WTC11 (cell line): Measurements from ENCODE around the gene SLC22A8. TPM values are rescaled to one million over a fixed set of nuclear protein-coding genes. Genes with fewer than 3 reads are reported as not detected.
"Not testable (repeated sequence)": the region's sequence is repeated elsewhere in the genome, so short reads cannot be mapped to it uniquely, and the experiment has no call there.

ENCODE experiments used
- ATAC-seq: fragments of 200-7000 bp; cut with Tn5 transposase; 2 replicates; pipeline ENCODE4 v1.10.0; 2021; ENCODE audit warnings: mild to moderate bottlenecking, moderate library complexity
- CTCF ChIA-PET: fragments of 300-600 bp; sonication (Branson Sonifier 250); formaldehyde crosslinking; loops from one replicate; lab custom pipeline; 2021; ENCODE audit warnings: antibody characterized with exemption; lab: Charles Lee
- POLR2A ChIA-PET: fragments of 350-600 bp; sonication (Branson Sonifier 250); formaldehyde crosslinking; loops from one replicate; lab custom pipeline; 2021; ENCODE audit warnings: antibody characterized with exemption; lab: Charles Lee
- DNase-seq: peaks from one replicate; pipeline ENCODE4 v3.0.0; 2021; ENCODE audit warnings: low spot score
- H3K27ac Mint-ChIP-seq: 2 replicates; pipeline ENCODE4 v1.8.0; 2021; ENCODE audit warnings: mixed read lengths
- H3K27me3 Mint-ChIP-seq: 2 replicates; pipeline ENCODE4 v1.8.0; 2021; ENCODE audit warnings: low read depth, mild to moderate bottlenecking, moderate library complexity, mixed read lengths
- H3K36me3 Mint-ChIP-seq: 2 replicates; pipeline ENCODE4 v1.8.0; 2021; ENCODE audit warnings: mixed read lengths
- H3K4me1 Mint-ChIP-seq: 2 replicates; pipeline ENCODE4 v1.8.0; 2022; ENCODE audit warnings: mixed read lengths
- H3K4me3 Mint-ChIP-seq: 2 replicates; pipeline ENCODE4 v1.8.0; 2021; ENCODE audit warnings: mild to moderate bottlenecking, moderate library complexity, mixed read lengths
- H3K9me3 Mint-ChIP-seq: 2 replicates; pipeline ENCODE4 v1.8.0; 2021; ENCODE audit warnings: mixed read lengths
- CREB1 ChIP-seq: sonication (generic); formaldehyde crosslinking; IDR thresholded peaks from 2 replicates; pipeline ENCODE4 v1.8.0; 2023; ENCODE audit warnings: mild to moderate bottlenecking, missing genetic modification reagents
- FOXK1 ChIP-seq: sonication (generic); formaldehyde crosslinking; IDR thresholded peaks from 2 replicates; pipeline ENCODE4 v1.8.0; 2022; ENCODE audit warnings: mild to moderate bottlenecking, moderate library complexity, missing genetic modification reagents
- FOXP1 ChIP-seq: sonication (generic); formaldehyde crosslinking; IDR thresholded peaks from 2 replicates; pipeline ENCODE4 v1.8.0; 2022; ENCODE audit warnings: missing genetic modification reagents, mild to moderate bottlenecking, moderate library complexity, borderline replicate concordance
- MXD4 ChIP-seq: fragments of 250-450 bp; sonication (Bioruptor Pico); IDR thresholded peaks from 2 replicates; pipeline ENCODE4 v1.8.0; 2021; ENCODE audit warnings: mild to moderate bottlenecking, moderate library complexity, borderline replicate concordance
- NR1H2 ChIP-seq: sonication (generic); formaldehyde crosslinking; IDR thresholded peaks from 2 replicates; pipeline ENCODE4 v1.9.0; 2021; ENCODE audit warnings: mild to moderate bottlenecking, moderate library complexity, missing genetic modification reagents
- NR2C2 ChIP-seq: sonication (generic); formaldehyde crosslinking; IDR thresholded peaks from 2 replicates; pipeline ENCODE4 v1.8.0; 2022; ENCODE audit warnings: mild to moderate bottlenecking, missing genetic modification reagents
- NR3C1 ChIP-seq: sonication (generic); formaldehyde crosslinking; conservative IDR thresholded peaks from 2 replicates; pipeline ENCODE4 v1.8.1; 2023; ENCODE audit warnings: low read depth, mild to moderate bottlenecking, missing genetic modification reagents
- OVOL2 ChIP-seq: fragments of 250-450 bp; sonication (Bioruptor Pico); IDR thresholded peaks from 2 replicates; pipeline ENCODE4 v1.9.0; 2021; ENCODE audit warnings: mild to moderate bottlenecking, borderline replicate concordance
- PRDM15 ChIP-seq: sonication (generic); formaldehyde crosslinking; IDR thresholded peaks from 2 replicates; pipeline ENCODE4 v1.8.0; 2022; ENCODE audit warnings: missing genetic modification reagents
- SMAD4 ChIP-seq: sonication (generic); formaldehyde crosslinking; IDR thresholded peaks from 2 replicates; pipeline ENCODE4 v1.8.0; 2022; ENCODE audit warnings: mild to moderate bottlenecking, missing genetic modification reagents
- TCF7 ChIP-seq: sonication (generic); formaldehyde crosslinking; IDR thresholded peaks from 2 replicates; pipeline ENCODE4 v1.8.0; 2022; ENCODE audit warnings: mild to moderate bottlenecking, low read depth, missing genetic modification reagents, moderate library complexity
- TEAD4 ChIP-seq: sonication (generic); formaldehyde crosslinking; IDR thresholded peaks from 2 replicates; pipeline ENCODE4 v1.8.0; 2022; ENCODE audit warnings: mild to moderate bottlenecking, missing genetic modification reagents
- USF1 ChIP-seq: sonication (generic); formaldehyde crosslinking; IDR thresholded peaks from 2 replicates; pipeline ENCODE4 v1.8.0; 2022; ENCODE audit warnings: mild to moderate bottlenecking, missing genetic modification reagents
- USF2 ChIP-seq: sonication (generic); formaldehyde crosslinking; IDR thresholded peaks from 2 replicates; pipeline ENCODE4 v1.8.1; 2023; ENCODE audit warnings: mild to moderate bottlenecking, missing genetic modification reagents, moderate library complexity
- ZBTB21 ChIP-seq: sonication (generic); formaldehyde crosslinking; IDR thresholded peaks from 2 replicates; pipeline ENCODE4 v1.8.1; 2023; ENCODE audit warnings: mild to moderate bottlenecking, missing genetic modification reagents, borderline replicate concordance
- ZNF423 ChIP-seq: fragments of 250-450 bp; sonication (Bioruptor Pico); IDR thresholded peaks from 2 replicates; pipeline ENCODE4 v2.1.2; 2022; ENCODE audit warnings: mild to moderate bottlenecking, moderate library complexity
- ZNF512 ChIP-seq: sonication (generic); formaldehyde crosslinking; IDR thresholded peaks from 2 replicates; pipeline ENCODE4 v1.8.1; 2022; ENCODE audit warnings: missing genetic modification reagents, borderline replicate concordance
- ZNF671 ChIP-seq: fragments of 250-450 bp; sonication (Bioruptor Pico); IDR thresholded peaks from 2 replicates; pipeline ENCODE4 v1.8.0; 2021; ENCODE audit warnings: mild to moderate bottlenecking
- total RNA-seq: library from RNA; stranded (reverse); gene quantifications from 3 replicates; pipeline ENCODE4 v1.2.3, GENCODE V29; 2021
- TF ChIP-seq, protein P1 (sequence below): sonication (generic); formaldehyde crosslinking; IDR thresholded peaks from 2 replicates; pipeline ENCODE4 v1.8.0; 2022; ENCODE audit warnings: mild to moderate bottlenecking, missing genetic modification reagents
- TF ChIP-seq, protein P2 (sequence below): fragments of 200-600 bp; IDR thresholded peaks from 2 replicates; pipeline ENCODE4 v1.8.0; 2022; ENCODE audit warnings: antibody characterized with exemption

Gene SLC22A8
- total RNA-seq, 1 experiment from 2014 or later = not detected

- TF ChIP-seq, protein P1, sequence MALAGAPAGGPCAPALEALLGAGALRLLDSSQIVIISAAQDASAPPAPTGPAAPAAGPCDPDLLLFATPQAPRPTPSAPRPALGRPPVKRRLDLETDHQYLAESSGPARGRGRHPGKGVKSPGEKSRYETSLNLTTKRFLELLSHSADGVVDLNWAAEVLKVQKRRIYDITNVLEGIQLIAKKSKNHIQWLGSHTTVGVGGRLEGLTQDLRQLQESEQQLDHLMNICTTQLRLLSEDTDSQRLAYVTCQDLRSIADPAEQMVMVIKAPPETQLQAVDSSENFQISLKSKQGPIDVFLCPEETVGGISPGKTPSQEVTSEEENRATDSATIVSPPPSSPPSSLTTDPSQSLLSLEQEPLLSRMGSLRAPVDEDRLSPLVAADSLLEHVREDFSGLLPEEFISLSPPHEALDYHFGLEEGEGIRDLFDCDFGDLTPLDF (CRISPR knock-in tag) = no peak
- no peak for TF ChIP-seq NR3C1 (CRISPR knock-in tag)
- no peak for TF ChIP-seq FOXP1
- no peak for TF ChIP-seq ZNF423 (CRISPR knock-in tag)
- TF ChIP-seq, all 79 proteins: peak for 0
These were observed at the start of gene SLC22A8 (continued) for GRCh38 chr11:63015521-63016215.

- H3K4me3 Mint-ChIP-seq, POLR2A ChIA-PET, H3K4me1 Mint-ChIP-seq, CTCF ChIA-PET, DNase-seq, ATAC-seq, H3K36me3 Mint-ChIP-seq, H3K27ac Mint-ChIP-seq: not testable (repeated sequence)
- Mint-ChIP-seq H3K9me3 (peaks cover 47% of the 10 kb centered on the region), H3K27me3 (peaks cover 27% of the 10 kb centered on the region)
These were observed 30.6 kb upstream of the SLC22A8 start for GRCh38 chr11:63046203-63046602.

- no peaks in the 10 kb centered on the region for H3K4me1 Mint-ChIP-seq
- H3K27ac Mint-ChIP-seq = no peak overlapping the region
- H3K9me3 Mint-ChIP-seq = peaks cover 42% of the 10 kb centered on the region
- ATAC-seq = no peak
- no peak for DNase-seq
- ChIA-PET POLR2A (no interaction called here), CTCF (interaction anchor here (1.3 kb wide), 1 partner anchor 134 kb away, joined by 3 read pairs; no protein-coding TSS in a partner anchor)
- H3K4me3 Mint-ChIP-seq = no peak overlapping the region
- peaks cover 37% of the 10 kb centered on the region for H3K27me3 Mint-ChIP-seq
- peaks cover 4% of the 10 kb centered on the region for H3K36me3 Mint-ChIP-seq
- no peak for TF ChIP-seq ZNF512 (CRISPR knock-in tag)
- no peak for TF ChIP-seq TCF7 (CRISPR knock-in tag)
- TF ChIP-seq CREB1 (CRISPR knock-in tag) = no peak
- no peak for TF ChIP-seq USF1 (CRISPR knock-in tag)
- TF ChIP-seq ZBTB21 (CRISPR knock-in tag) = no peak
- no peak for TF ChIP-seq ZNF671 (CRISPR knock-in tag)
- no peak for TF ChIP-seq USF2 (CRISPR knock-in tag)
- TF ChIP-seq FOXK1 (CRISPR knock-in tag) = no peak
- no peak for TF ChIP-seq SMAD4
- no peak for TF ChIP-seq OVOL2 (CRISPR knock-in tag)
- TF ChIP-seq PRDM15 (CRISPR knock-in tag) = no peak
- TF ChIP-seq MXD4 (CRISPR knock-in tag) = no peak
- TF ChIP-seq ZNF423 (CRISPR knock-in tag) = no peak
- TF ChIP-seq, protein P2, sequence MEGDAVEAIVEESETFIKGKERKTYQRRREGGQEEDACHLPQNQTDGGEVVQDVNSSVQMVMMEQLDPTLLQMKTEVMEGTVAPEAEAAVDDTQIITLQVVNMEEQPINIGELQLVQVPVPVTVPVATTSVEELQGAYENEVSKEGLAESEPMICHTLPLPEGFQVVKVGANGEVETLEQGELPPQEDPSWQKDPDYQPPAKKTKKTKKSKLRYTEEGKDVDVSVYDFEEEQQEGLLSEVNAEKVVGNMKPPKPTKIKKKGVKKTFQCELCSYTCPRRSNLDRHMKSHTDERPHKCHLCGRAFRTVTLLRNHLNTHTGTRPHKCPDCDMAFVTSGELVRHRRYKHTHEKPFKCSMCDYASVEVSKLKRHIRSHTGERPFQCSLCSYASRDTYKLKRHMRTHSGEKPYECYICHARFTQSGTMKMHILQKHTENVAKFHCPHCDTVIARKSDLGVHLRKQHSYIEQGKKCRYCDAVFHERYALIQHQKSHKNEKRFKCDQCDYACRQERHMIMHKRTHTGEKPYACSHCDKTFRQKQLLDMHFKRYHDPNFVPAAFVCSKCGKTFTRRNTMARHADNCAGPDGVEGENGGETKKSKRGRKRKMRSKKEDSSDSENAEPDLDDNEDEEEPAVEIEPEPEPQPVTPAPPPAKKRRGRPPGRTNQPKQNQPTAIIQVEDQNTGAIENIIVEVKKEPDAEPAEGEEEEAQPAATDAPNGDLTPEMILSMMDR = no peak
- TF ChIP-seq NR3C1 (CRISPR knock-in tag) = no peak
- TF ChIP-seq TEAD4 (CRISPR knock-in tag) = no peak
- TF ChIP-seq NR1H2 = no peak
- TF ChIP-seq NR2C2 (CRISPR knock-in tag) = no peak
- TF ChIP-seq FOXP1 = no peak
These were observed 27.0 kb upstream of the SLC22A8 start for GRCh38 chr11:63042596-63042995.
